KMS-11 (cell line): Measurements from ENCODE around the gene HELZ.

Experiments used
- H2AFZ ChIP-seq: fragments of 200-600 bp; sonication (generic); 2 replicates; pipeline ENCODE4 v1.6.1; 2016; ENCODE audit warnings: antibody characterized with exemption, mixed run types, low read depth
- H3K27ac ChIP-seq: fragments of 200-600 bp; sonication (generic); 2 replicates; pipeline ENCODE4 v1.6.1; 2016; ENCODE audit warnings: mild to moderate bottlenecking, mixed run types
- H3K27me3 ChIP-seq: fragments of 200-600 bp; sonication (generic); 2 replicates; pipeline ENCODE4 v1.6.1; 2017; ENCODE audit warnings: mild to moderate bottlenecking, low read depth, mixed run types, moderate library complexity; ENCODE audit not compliant: insufficient read depth
- H3K36me3 ChIP-seq: fragments of 200-600 bp; sonication (generic); 2 replicates; pipeline ENCODE4 v1.6.1; 2017; ENCODE audit warnings: mild to moderate bottlenecking, mixed run types; ENCODE audit not compliant: insufficient read depth
- H3K4me1 ChIP-seq: fragments of 200-600 bp; sonication (generic); 2 replicates; pipeline ENCODE4 v1.6.1; 2016; ENCODE audit warnings: mild to moderate bottlenecking, low read depth, mixed run types; ENCODE audit not compliant: poor library complexity, severe bottlenecking
- H3K4me2 ChIP-seq: fragments of 200-600 bp; sonication (generic); 2 replicates; pipeline ENCODE4 v1.7.0; 2016; ENCODE audit warnings: mild to moderate bottlenecking, mixed run types
- H3K4me3 ChIP-seq: fragments of 200-600 bp; sonication (generic); IDR thresholded peaks from 2 replicates; pipeline ENCODE4 v1.6.1; 2017; ENCODE audit warnings: low read depth, low read length, mixed read lengths; ENCODE audit not compliant: insufficient read depth
- H3K79me2 ChIP-seq: fragments of 200-600 bp; sonication (generic); 2 replicates; pipeline ENCODE4 v1.6.1; 2016; ENCODE audit warnings: low read depth, mixed run types; ENCODE audit not compliant: insufficient read depth
- H3K9ac ChIP-seq: fragments of 200-600 bp; sonication (generic); 2 replicates; pipeline ENCODE4 v1.6.1; 2016; ENCODE audit warnings: mild to moderate bottlenecking, mixed run types
- H4K20me1 ChIP-seq: fragments of 200-600 bp; sonication (generic); 2 replicates; pipeline ENCODE4 v1.6.1; 2016; ENCODE audit warnings: mild to moderate bottlenecking, mixed run types; ENCODE audit not compliant: insufficient read depth
- CTCF ChIP-seq: fragments of 200-600 bp; sonication (generic); conservative IDR thresholded peaks from 2 replicates; pipeline ENCODE4 v1.6.1; 2017; ENCODE audit warnings: low read depth, mild to moderate bottlenecking, antibody characterized with exemption, low read length, moderate library complexity, mixed read lengths

Gene HELZ

GRCh38 chr17:67210915-67211314 lies 34.1 kb downstream of the HELZ start:
- no peak overlapping the region for H3K4me2 ChIP-seq
- H3K79me2 ChIP-seq: peaks cover 8% of the 10 kb centered on the region; the same call in 1 of the 2 replicates
- no peaks in the 10 kb centered on the region for H3K4me1 ChIP-seq
- no peak overlapping the region for H3K4me3 ChIP-seq
- H4K20me1 ChIP-seq: no peaks in the 10 kb centered on the region
- H2AFZ ChIP-seq: no peak overlapping the region
- no peak overlapping the region for H3K9ac ChIP-seq
- H3K36me3 ChIP-seq: no peaks in the 10 kb centered on the region; the same call in 1 of the 2 replicates
- no peak for TF ChIP-seq CTCF
- no peak overlapping the region for H3K27ac ChIP-seq
- no peaks in the 10 kb centered on the region for H3K27me3 ChIP-seq

- Histone ChIP-seq H3K4me3 (no peak overlapping the region), H3K36me3 (no peaks in the 10 kb centered on the region), H3K27me3 (no peaks in the 10 kb centered on the region), H3K9ac (no peak overlapping the region), H3K4me1 (no peaks in the 10 kb centered on the region), H3K4me2 (no peak overlapping the region), H3K27ac (no peak overlapping the region), H3K79me2 (peaks cover 14% of the 10 kb centered on the region; the same call in 1 of the 2 replicates), H2AFZ (no peak overlapping the region), H4K20me1 (no peaks in the 10 kb centered on the region)
- TF ChIP-seq CTCF: no peak
Measured at GRCh38 chr17:67208232-67208631, 36.8 kb downstream of the HELZ start.

- Histone ChIP-seq H3K27ac (no peak overlapping the region), H3K9ac (no peak overlapping the region), H4K20me1 (no peaks in the 10 kb centered on the region)
Measured at GRCh38 chr17:67203818-67204217, 41.2 kb downstream of the HELZ start.

GRCh38 chr17:67202503-67202902 lies 42.5 kb downstream of the HELZ start:
- H3K36me3 ChIP-seq: peaks cover 2% of the 10 kb centered on the region; the same call in 1 of the 2 replicates
- H4K20me1 ChIP-seq: no peaks in the 10 kb centered on the region
- no peak overlapping the region for H2AFZ ChIP-seq
- no peak overlapping the region for H3K4me2 ChIP-seq
- H3K27me3 ChIP-seq: no peaks in the 10 kb centered on the region
- H3K4me1 ChIP-seq: no peaks in the 10 kb centered on the region
- H3K4me3 ChIP-seq: no peak overlapping the region
- no peak overlapping the region for H3K9ac ChIP-seq
- H3K79me2 ChIP-seq: peaks cover 9% of the 10 kb centered on the region; the same call in 1 of the 2 replicates
- no peak for TF ChIP-seq CTCF
- no peak overlapping the region for H3K27ac ChIP-seq

More at GRCh38 chr17:67203818-67204217, 41.2 kb downstream of the HELZ start:
- Histone ChIP-seq H3K4me1 (no peaks in the 10 kb centered on the region), H3K4me3 (no peak overlapping the region), H3K36me3 (peaks cover 2% of the 10 kb centered on the region; the same call in 1 of the 2 replicates), H3K27me3 (no peaks in the 10 kb centered on the region), H3K4me2 (no peak overlapping the region), H3K79me2 (peaks cover 9% of the 10 kb centered on the region; the same call in 1 of the 2 replicates), H2AFZ (no peak overlapping the region)
- TF ChIP-seq CTCF: no peak
